Duodenal mucosa (tissue), 2 donors: Measurements from ENCODE around the gene CBL.

Source experiments
- H3K27ac ChIP-seq: one replicate; pipeline ENCODE4 v1.7.0; 2013; ENCODE audit warnings: low read depth, low read length
- H3K27me3 ChIP-seq, 2 donors: one replicate each; pipeline ENCODE4 v1.7.0; 2013; ENCODE audit warnings: low read length in 2 of 2, control low read depth in 1 of 2; ENCODE audit not compliant: insufficient read depth in 2 of 2, control insufficient read depth in 1 of 2
- H3K36me3 ChIP-seq, 2 donors: one replicate each; pipeline ENCODE4 v1.7.0; 2013; ENCODE audit warnings: low read length in 2 of 2, control low read depth in 1 of 2; ENCODE audit not compliant: insufficient read depth in 2 of 2, control insufficient read depth in 1 of 2
- H3K4me1 ChIP-seq, 2 donors: one replicate each; pipeline ENCODE4 v1.7.0; 2013; ENCODE audit warnings: low read length in 2 of 2, control low read depth in 1 of 2; ENCODE audit not compliant: insufficient read depth in 2 of 2, control insufficient read depth in 1 of 2
- H3K4me3 ChIP-seq, 2 donors: one replicate each; pipeline ENCODE4 v1.7.0; 2013; ENCODE audit warnings: low read length in 2 of 2, low read depth in 1 of 2
- H3K9ac ChIP-seq, 2 donors: one replicate each; pipeline ENCODE4 v1.7.0; 2013; ENCODE audit warnings: low read length in 2 of 2, low read depth in 1 of 2
- H3K9me3 ChIP-seq, 2 donors: one replicate each; pipeline ENCODE4 v1.7.0; 2013; ENCODE audit warnings: low read length in 2 of 2, control low read depth in 1 of 2; ENCODE audit not compliant: control insufficient read depth in 1 of 2

Gene CBL

GRCh38 chr11:119229288-119229672, 23.1 kb downstream of the CBL start:
- no peaks in the 10 kb centered on the region for H3K9me3 ChIP-seq
- H3K9ac ChIP-seq = no peak overlapping the region
- no peaks in the 10 kb centered on the region for H3K27me3 ChIP-seq
- H3K27ac ChIP-seq = no peak overlapping the region
- no peak overlapping the region for H3K4me3 ChIP-seq
- H3K4me1 ChIP-seq = no peaks in the 10 kb centered on the region
- H3K36me3 ChIP-seq = peaks cover 0 to 10% of the 10 kb centered on the region in 2 donors

GRCh38 chr11:119229741-119230140, 23.6 kb downstream of the CBL start:
- Histone ChIP-seq H3K9ac (no peak overlapping the region), H3K9me3 (no peaks in the 10 kb centered on the region), H3K4me1 (no peaks in the 10 kb centered on the region), H3K27ac (no peak overlapping the region), H3K36me3 (peaks cover 0 to 10% of the 10 kb centered on the region in 2 donors), H3K4me3 (no peak overlapping the region), H3K27me3 (no peaks in the 10 kb centered on the region)

- Histone ChIP-seq H3K27me3 (no peaks in the 10 kb centered on the region), H3K27ac (no peak overlapping the region), H3K36me3 (peaks cover 0 to 11% of the 10 kb centered on the region in 2 donors), H3K4me1 (no peaks in the 10 kb centered on the region), H3K4me3 (no peak overlapping the region), H3K9ac (no peak overlapping the region), H3K9me3 (no peaks in the 10 kb centered on the region)
These were observed 30.4 kb downstream of the CBL start for GRCh38 chr11:119236490-119236889.

GRCh38 chr11:119236891-119237290, 30.8 kb downstream of the CBL start:
- Histone ChIP-seq H3K9ac (no peak overlapping the region), H3K9me3 (no peaks in the 10 kb centered on the region), H3K36me3 (peaks cover 0 to 11% of the 10 kb centered on the region in 2 donors), H3K27me3 (no peaks in the 10 kb centered on the region), H3K4me1 (no peaks in the 10 kb centered on the region), H3K27ac (no peak overlapping the region), H3K4me3 (no peak overlapping the region)

GRCh38 chr11:119237515-119237914, 31.4 kb downstream of the CBL start:
- H3K4me3 ChIP-seq = no peak overlapping the region
- H3K36me3 ChIP-seq = peaks cover 0 to 11% of the 10 kb centered on the region in 2 donors
- no peaks in the 10 kb centered on the region for H3K9me3 ChIP-seq
- H3K27ac ChIP-seq = no peak overlapping the region
- H3K4me1 ChIP-seq = no peaks in the 10 kb centered on the region
- H3K27me3 ChIP-seq = no peaks in the 10 kb centered on the region
- no peak overlapping the region for H3K9ac ChIP-seq

GRCh38 chr11:119248750-119249670, 42.9 kb downstream of the CBL start:
- Histone ChIP-seq H3K4me3 (no peak overlapping the region), H3K36me3 (no peaks in the 10 kb centered on the region), H3K9me3 (no peaks in the 10 kb centered on the region)

GRCh38 chr11:119249671-119250010, 43.5 kb downstream of the CBL start:
- no peaks in the 10 kb centered on the region for H3K4me1 ChIP-seq
- no peak overlapping the region for H3K9ac ChIP-seq
- no peak overlapping the region for H3K27ac ChIP-seq
- no peak overlapping the region for H3K4me3 ChIP-seq
- no peaks in the 10 kb centered on the region for H3K9me3 ChIP-seq
- H3K27me3 ChIP-seq = no peaks in the 10 kb centered on the region
- no peaks in the 10 kb centered on the region for H3K36me3 ChIP-seq

More at GRCh38 chr11:119248750-119249670, 42.9 kb downstream of the CBL start:
- Histone ChIP-seq H3K9ac (no peak overlapping the region), H3K4me1 (no peaks in the 10 kb centered on the region), H3K27ac (no peak overlapping the region), H3K27me3 (no peaks in the 10 kb centered on the region)

GRCh38 chr11:119251114-119251513, 45.0 kb downstream of the CBL start:
- Histone ChIP-seq H3K4me3 (no peak overlapping the region), H3K27ac (no peak overlapping the region), H3K4me1 (no peaks in the 10 kb centered on the region), H3K9ac (no peak overlapping the region), H3K27me3 (no peaks in the 10 kb centered on the region), H3K9me3 (no peaks in the 10 kb centered on the region), H3K36me3 (peaks cover 2 to 5% of the 10 kb centered on the region in 2 donors)

- Histone ChIP-seq H3K4me1 (no peaks in the 10 kb centered on the region), H3K4me3 (no peak overlapping the region), H3K27ac (no peak overlapping the region), H3K36me3 (peaks cover 2 to 5% of the 10 kb centered on the region in 2 donors), H3K9me3 (no peaks in the 10 kb centered on the region), H3K9ac (no peak overlapping the region), H3K27me3 (no peaks in the 10 kb centered on the region)
These were observed 48.1 kb downstream of the CBL start for GRCh38 chr11:119254239-119254638.

GRCh38 chr11:119258180-119258579, 52.0 kb downstream of the CBL start:
- no peak overlapping the region for H3K4me3 ChIP-seq
- no peak overlapping the region for H3K9ac ChIP-seq
- no peaks in the 10 kb centered on the region for H3K9me3 ChIP-seq
- peaks cover 2 to 5% of the 10 kb centered on the region in 2 donors for H3K36me3 ChIP-seq
- H3K27me3 ChIP-seq = no peaks in the 10 kb centered on the region
- H3K27ac ChIP-seq = no peak overlapping the region
- peaks cover 4 to 11% of the 10 kb centered on the region in 2 donors for H3K4me1 ChIP-seq
